ENCODE data around the gene KLF13. TPM values are rescaled to one million over a fixed set of nuclear protein-coding genes. Genes with fewer than 3 reads are reported as not detected.
"Not testable (repeated sequence)": the region's sequence is repeated elsewhere in the genome, so short reads cannot be mapped to it uniquely, and the experiment has no call there.

The KLF13 gene
- total RNA-seq, 2 donors from 2014 or later: 184 to 226 TPM

DNA sequence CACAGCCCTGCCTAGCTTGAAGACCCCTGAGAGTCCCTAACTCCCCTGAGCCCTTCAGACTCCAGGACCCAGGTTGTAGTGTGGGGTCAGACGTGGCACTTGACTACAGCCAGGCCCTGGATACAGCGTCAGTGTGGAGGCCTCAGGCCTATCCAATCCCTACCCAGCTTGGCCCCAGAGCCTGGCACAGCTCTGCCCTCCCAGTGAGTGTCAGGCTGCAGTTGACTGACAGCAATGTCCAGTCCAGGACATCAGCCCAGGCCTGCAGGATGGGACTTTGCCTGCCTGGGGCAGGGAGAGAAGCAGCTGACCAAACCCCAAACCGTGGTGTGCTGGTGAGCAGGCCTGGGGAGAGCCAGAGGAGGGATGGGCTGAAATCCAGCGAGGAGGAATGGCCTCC, 27.3 kb downstream of the KLF13 start:
- DNase-seq (no peak), ATAC-seq (no peak)
- Mint-ChIP-seq H3K36me3 (ENCODE audit: low read depth) (peaks cover 6% of the 10 kb centered on the region), H3K4me3 (peak overlapping the region; percentile 87), H3K27me3 (no peaks in the 10 kb centered on the region), H3K4me1 (peaks cover 83% of the 10 kb centered on the region), H3K27ac (peak overlapping the region; percentile 99)
- H3K9me3 ChIP-seq (ENCODE audit: control insufficient read depth, low read length, poor library complexity, severe bottlenecking): no peaks in the 10 kb centered on the region

DNA sequence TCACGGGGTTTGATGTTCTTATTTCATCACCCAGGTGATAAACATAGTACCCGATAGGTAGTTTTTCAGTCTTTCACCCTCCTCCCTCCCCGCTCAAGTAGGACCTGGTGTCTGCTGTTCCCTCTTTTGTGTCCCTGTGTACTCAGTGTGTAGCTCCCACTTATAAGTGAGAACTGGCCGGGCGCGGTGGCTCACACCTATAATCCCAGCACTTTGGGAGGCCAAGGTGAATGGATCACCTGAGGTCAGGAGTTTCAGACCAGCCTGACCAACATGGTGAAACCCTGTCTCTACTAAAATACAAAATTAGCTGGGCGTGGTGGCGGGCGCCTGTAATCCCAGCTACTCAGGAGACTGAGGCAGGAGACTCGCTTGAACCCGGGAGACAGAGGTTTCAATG, 29.5 kb downstream of the KLF13 start:
- not testable (repeated sequence) for H3K9me3 ChIP-seq (ENCODE audit: control insufficient read depth, low read length, poor library complexity, severe bottlenecking); H3K27me3 Mint-ChIP-seq; DNase-seq; H3K36me3 Mint-ChIP-seq (ENCODE audit: low read depth); ATAC-seq
- Mint-ChIP-seq H3K4me3 (peak overlapping the region; percentile 95), H3K4me1 (peaks cover 76% of the 10 kb centered on the region), H3K27ac (peak overlapping the region; percentile 99)

GRCh38 chr15:31357148-31357547, 30.5 kb downstream of the KLF13 start:
- peak overlapping the region; percentile 95 for H3K4me3 Mint-ChIP-seq
- H3K27me3 Mint-ChIP-seq: no peaks in the 10 kb centered on the region
- H3K4me1 Mint-ChIP-seq: peaks cover 77% of the 10 kb centered on the region
- peak overlapping the region; percentile 99 for H3K27ac Mint-ChIP-seq
- H3K9me3 ChIP-seq (ENCODE audit: control insufficient read depth, low read length, poor library complexity, severe bottlenecking): no peaks in the 10 kb centered on the region
- ATAC-seq (no peak), DNase-seq (no peak)
- H3K36me3 Mint-ChIP-seq (ENCODE audit: low read depth): peaks cover 6% of the 10 kb centered on the region

DNA sequence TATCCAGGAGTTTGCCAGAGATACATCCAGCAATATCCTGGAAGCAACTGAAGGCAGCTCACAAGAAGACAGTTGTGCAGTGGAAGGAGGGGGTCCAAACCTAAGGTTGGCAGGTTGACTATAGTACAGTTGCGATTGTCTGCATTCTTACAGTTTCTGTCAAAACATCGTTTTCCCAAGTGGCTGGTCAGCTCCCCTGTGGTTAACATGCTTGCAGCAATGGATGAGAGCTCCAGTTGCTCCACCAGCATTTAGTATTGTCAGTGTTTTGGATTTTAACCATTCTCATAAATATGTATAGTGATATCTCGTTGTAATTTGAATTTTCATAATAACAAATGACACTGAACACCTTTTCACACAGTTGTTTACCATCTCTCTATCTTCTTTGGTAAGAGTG, 31.5 kb downstream of the KLF13 start:
- no peaks in the 10 kb centered on the region for H3K9me3 ChIP-seq (ENCODE audit: control insufficient read depth, low read length, poor library complexity, severe bottlenecking)
- Mint-ChIP-seq H3K4me3 (peak overlapping the region; percentile 95), H3K27me3 (no peaks in the 10 kb centered on the region), H3K36me3 (ENCODE audit: low read depth) (peaks cover 6% of the 10 kb centered on the region), H3K4me1 (peaks cover 77% of the 10 kb centered on the region), H3K27ac (peak overlapping the region; percentile 99)
- DNase-seq (no peak), ATAC-seq (no peak)

GRCh38 chr15:31358957-31359701, 32.5 kb downstream of the KLF13 start:
- peaks cover 82% of the 10 kb centered on the region for H3K4me1 Mint-ChIP-seq
- H3K27me3 Mint-ChIP-seq: no peaks in the 10 kb centered on the region
- no peak for DNase-seq
- peaks cover 6% of the 10 kb centered on the region for H3K36me3 Mint-ChIP-seq (ENCODE audit: low read depth)
- no peak for ATAC-seq
- no peaks in the 10 kb centered on the region for H3K9me3 ChIP-seq (ENCODE audit: control insufficient read depth, low read length, poor library complexity, severe bottlenecking)
- H3K27ac Mint-ChIP-seq: peak overlapping the region; percentile 99
- H3K4me3 Mint-ChIP-seq: peak overlapping the region; percentile 95

DNA sequence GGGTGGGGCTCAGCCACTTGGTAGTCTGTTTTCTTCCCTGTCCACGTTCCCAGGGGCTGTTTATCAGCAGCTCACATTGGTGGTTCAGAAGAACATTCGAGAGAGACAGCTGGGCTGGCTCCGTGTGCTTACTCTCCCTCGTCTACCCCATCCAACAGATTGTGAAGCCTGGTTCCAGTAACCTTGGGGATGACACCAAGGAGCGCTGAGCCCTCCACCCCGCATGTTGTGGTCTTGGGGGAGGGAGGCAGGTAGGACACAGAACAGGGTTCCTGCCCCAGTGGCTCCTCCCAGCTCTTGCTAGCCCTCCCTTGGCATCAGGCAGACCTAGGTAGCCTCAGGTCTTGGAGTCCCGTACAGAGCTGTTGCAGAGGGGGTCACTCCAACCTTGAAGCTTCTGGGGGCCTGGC, 33.1 kb downstream of the KLF13 start:
- H3K9me3 ChIP-seq (ENCODE audit: control insufficient read depth, low read length, poor library complexity, severe bottlenecking): no peaks in the 10 kb centered on the region
- peak overlapping the region; percentile 95 for H3K4me3 Mint-ChIP-seq
- peaks cover 86% of the 10 kb centered on the region for H3K4me1 Mint-ChIP-seq
- ATAC-seq: no peak
- peaks cover 6% of the 10 kb centered on the region for H3K36me3 Mint-ChIP-seq (ENCODE audit: low read depth)
- no peak for DNase-seq
- peak overlapping the region; percentile 99 for H3K27ac Mint-ChIP-seq
- no peaks in the 10 kb centered on the region for H3K27me3 Mint-ChIP-seq

DNA sequence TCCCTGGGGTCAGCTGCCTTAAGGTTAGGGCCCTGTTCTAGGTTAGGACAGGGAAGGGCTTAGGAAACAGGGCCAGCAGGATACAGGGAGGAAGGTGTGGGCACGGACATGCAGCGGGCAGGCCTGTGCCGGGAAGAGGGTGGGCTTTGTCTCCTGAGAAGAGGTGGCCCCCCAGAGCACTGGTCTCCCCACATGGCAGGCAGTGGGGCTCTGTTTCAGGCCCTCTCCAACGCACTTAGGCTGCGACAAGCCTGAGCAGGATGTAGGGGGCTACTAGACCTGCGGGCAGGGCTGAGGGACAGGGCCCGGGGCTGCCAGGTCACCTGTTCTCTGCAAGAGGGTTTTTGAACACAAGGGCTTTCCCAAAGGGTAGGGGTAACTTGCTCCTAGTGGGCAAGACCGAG, 33.5 kb downstream of the KLF13 start:
- ATAC-seq (no peak), DNase-seq (no peak)
- Mint-ChIP-seq H3K4me3 (peak overlapping the region; percentile 95), H3K36me3 (ENCODE audit: low read depth) (peaks cover 3% of the 10 kb centered on the region), H3K4me1 (peaks cover 86% of the 10 kb centered on the region), H3K27ac (peak overlapping the region; percentile 99), H3K27me3 (no peaks in the 10 kb centered on the region)
- H3K9me3 ChIP-seq (ENCODE audit: control insufficient read depth, low read length, poor library complexity, severe bottlenecking): no peaks in the 10 kb centered on the region

- H3K9me3 ChIP-seq (ENCODE audit: control insufficient read depth, low read length, poor library complexity, severe bottlenecking): no peaks in the 10 kb centered on the region
- peak overlapping the region; percentile 95 for H3K4me3 Mint-ChIP-seq
- H3K4me1 Mint-ChIP-seq: peaks cover 85% of the 10 kb centered on the region
- H3K27me3 Mint-ChIP-seq: no peaks in the 10 kb centered on the region
- DNase-seq: peak; percentile 58 to 74 (median 65)
- peak overlapping the region; percentile 99 for H3K27ac Mint-ChIP-seq
- peak; percentile 78 for ATAC-seq
- H3K36me3 Mint-ChIP-seq (ENCODE audit: low read depth): peaks cover 3% of the 10 kb centered on the region
Observed at GRCh38 chr15:31360843-31361763, 34.5 kb downstream of the KLF13 start.

DNA sequence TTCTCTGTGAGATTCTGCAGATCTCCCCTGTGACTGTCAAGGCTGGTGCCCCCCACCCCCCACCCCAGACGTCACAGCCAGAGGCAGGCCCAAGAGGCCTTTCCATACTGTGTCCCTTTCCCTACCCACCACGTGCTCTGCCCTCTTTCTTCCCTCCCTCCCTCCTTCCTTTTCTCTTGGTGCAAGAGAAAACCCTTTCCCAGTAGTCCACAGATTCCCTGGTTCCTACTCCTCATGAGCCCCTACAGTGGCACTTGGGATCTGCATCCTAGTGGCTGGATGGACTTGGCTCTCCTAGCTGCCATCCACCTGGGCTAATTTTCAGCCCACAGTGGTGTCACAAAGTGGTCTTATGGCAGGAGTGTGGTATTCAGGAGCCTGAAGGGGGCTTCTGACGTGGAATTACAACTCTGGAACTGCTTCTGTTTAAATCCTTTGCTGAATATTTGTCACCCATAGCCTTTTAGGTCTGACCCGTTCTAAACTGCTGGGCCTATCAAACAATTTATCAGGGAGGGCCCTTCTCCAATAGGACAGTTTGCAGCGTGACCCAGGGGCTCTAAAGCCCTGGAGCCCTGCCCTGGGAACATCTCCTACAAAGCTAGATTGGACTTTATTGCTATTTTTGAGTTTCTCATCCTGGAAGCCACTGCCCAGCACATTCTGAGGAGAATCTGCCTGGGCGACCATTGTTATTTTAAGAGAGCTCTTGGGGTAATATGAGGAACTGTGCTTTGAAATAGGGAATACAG, 35.3 kb downstream of the KLF13 start:
- no peak for DNase-seq
- Mint-ChIP-seq H3K27me3 (no peaks in the 10 kb centered on the region), H3K4me3 (peak overlapping the region; percentile 95), H3K4me1 (peaks cover 81% of the 10 kb centered on the region), H3K27ac (peak overlapping the region; percentile 99), H3K36me3 (ENCODE audit: low read depth) (peaks cover 1% of the 10 kb centered on the region)
- H3K9me3 ChIP-seq (ENCODE audit: control insufficient read depth, low read length, poor library complexity, severe bottlenecking): no peaks in the 10 kb centered on the region
- no peak for ATAC-seq

DNA sequence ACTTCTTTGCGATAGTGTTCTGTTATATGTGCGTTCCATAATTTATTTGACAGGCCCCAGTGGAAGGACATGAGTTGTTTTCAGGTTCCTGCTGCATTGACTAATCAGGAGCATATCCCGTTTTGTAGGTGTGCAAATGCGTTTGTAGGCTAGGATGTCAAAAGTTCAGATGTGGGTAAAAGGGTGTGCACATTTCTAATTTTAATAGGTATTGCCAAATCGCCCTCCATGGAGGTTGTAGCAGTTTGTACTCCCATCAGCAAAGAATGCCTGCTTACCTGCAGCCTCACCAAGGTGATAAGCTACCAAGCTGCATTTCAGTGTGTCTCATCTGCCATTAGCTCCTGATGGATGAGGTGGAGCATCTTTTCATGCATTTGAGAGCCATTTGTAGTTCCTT, 36.3 kb downstream of the KLF13 start:
- no peak for DNase-seq
- H3K27me3 Mint-ChIP-seq: no peaks in the 10 kb centered on the region

GRCh38 chr15:31364301-31365031, 37.8 kb downstream of the KLF13 start:
- Mint-ChIP-seq H3K36me3 (ENCODE audit: low read depth) (no peaks in the 10 kb centered on the region), H3K27me3 (no peaks in the 10 kb centered on the region), H3K27ac (peak overlapping the region; percentile 99), H3K4me3 (peak overlapping the region; percentile 88), H3K4me1 (peaks cover 79% of the 10 kb centered on the region)
- H3K9me3 ChIP-seq (ENCODE audit: control insufficient read depth, low read length, poor library complexity, severe bottlenecking): no peaks in the 10 kb centered on the region
- DNase-seq (no peak), ATAC-seq (no peak)

More for the DNA sequence above, 36.3 kb downstream of the KLF13 start:
- ATAC-seq: no peak
- Mint-ChIP-seq H3K4me3 (peak overlapping the region; percentile 88), H3K36me3 (ENCODE audit: low read depth) (no peaks in the 10 kb centered on the region), H3K27ac (peak overlapping the region; percentile 99), H3K4me1 (peaks cover 83% of the 10 kb centered on the region)
- no peaks in the 10 kb centered on the region for H3K9me3 ChIP-seq (ENCODE audit: control insufficient read depth, low read length, poor library complexity, severe bottlenecking)

DNA sequence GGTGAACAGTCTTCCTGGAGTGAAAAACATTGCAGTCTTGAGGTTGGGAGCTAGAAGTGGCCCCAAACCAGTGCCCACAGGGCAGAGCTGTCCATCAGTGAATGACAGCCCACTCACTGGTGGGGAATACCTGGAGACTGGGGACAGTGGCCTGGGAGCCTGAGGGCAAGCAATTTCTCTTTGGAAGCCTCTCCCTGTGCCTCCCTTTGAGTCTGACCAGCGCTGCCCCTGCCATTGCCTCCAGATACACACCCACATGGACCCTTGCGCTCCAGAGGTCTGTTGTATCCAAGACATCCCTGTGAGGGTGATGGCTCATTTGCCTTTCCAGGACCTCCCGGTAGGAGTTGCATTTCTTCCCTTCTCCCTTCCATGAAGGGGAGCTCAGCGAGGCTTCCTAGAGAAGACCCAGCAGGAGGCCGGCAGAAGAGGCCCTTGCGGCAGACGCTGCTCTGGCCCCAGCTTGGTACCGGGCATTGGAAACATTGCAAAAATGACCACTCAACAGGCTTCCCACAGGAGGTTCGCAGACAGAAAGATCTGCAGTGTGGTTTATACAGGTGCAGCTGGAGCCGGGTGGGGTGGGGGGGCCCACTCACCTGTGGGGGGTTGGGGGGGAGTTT, 38.5 kb downstream of the KLF13 start:
- Mint-ChIP-seq H3K4me3 (peak overlapping the region; percentile 88), H3K4me1 (peaks cover 80% of the 10 kb centered on the region), H3K36me3 (ENCODE audit: low read depth) (peaks cover 2% of the 10 kb centered on the region), H3K27ac (peak overlapping the region; percentile 99), H3K27me3 (no peaks in the 10 kb centered on the region)
- ATAC-seq (no peak), DNase-seq (no peak)
- H3K9me3 ChIP-seq (ENCODE audit: control insufficient read depth, low read length, poor library complexity, severe bottlenecking): no peaks in the 10 kb centered on the region
